Stimulated activated CD4-positive, alpha-beta T cell treated with anti-CD3 and anti-CD28 coated beads, Interleukin-15, amount 100 ng/mL, for 48 hours (primary cell): ENCODE results near the gene TXLNB.
A peak's percentile ranks its signal among the peaks of the same experiment; 100 is the strongest.

Experiments used
- DNase-seq, 2 donors: peaks; one replicate each; pipeline ENCODE4 v3.0.0-alpha.2; 2020; ENCODE audit warnings: low read depth in 2 of 2

TXLNB gene

GRCh38 chr6:139291813-139292619, at the start of gene TXLNB:
TXLNB (minus strand) TSS chr6:139291998; CDS start chr6:139288899, 3,099 bp downstream.
- peak; percentile 74 to 81 for DNase-seq

DNA sequence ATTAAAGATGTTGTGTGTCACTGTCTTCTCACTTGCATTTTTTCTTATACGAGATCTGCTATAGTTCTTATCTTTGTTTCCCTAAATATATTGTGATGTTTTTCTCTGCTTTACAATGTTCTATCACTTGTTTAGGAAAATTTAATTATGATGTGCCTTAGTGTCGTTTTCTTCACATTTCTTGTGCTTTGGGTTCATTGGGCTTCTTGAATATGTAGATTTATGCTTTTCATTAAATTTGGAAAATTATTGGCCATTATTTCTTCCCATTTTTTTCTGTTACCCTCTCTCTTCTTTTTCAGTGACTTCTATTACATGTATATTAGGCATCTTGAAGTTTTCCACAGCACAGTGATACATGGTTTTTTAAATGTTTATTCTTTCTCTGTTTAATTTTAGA, 49.3 kb upstream of the TXLNB start:
- DNase-seq = no peak

DNA sequence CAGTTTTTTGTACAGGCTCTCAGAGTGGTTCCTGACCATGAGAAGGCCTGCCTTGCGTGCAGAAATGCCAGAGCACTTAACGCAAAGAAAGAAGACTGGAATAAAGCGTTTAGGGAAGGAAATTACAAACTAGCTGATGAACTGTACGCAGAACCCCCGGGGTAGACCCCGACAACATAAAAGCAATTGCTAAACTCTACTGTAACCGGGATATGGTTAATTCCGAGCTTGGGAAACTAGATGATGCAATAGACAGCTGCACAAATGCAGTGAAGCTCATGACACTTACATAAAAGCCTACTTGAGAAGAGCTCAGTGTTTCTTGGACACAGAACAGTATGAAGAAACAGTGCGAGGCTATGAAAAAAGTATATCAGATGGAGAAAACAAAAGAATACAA, 47.0 kb upstream of the TXLNB start:
- no peak for DNase-seq

GRCh38 chr6:139337830-139338229, 46.0 kb upstream of the TXLNB start:
- no peak for DNase-seq

DNA sequence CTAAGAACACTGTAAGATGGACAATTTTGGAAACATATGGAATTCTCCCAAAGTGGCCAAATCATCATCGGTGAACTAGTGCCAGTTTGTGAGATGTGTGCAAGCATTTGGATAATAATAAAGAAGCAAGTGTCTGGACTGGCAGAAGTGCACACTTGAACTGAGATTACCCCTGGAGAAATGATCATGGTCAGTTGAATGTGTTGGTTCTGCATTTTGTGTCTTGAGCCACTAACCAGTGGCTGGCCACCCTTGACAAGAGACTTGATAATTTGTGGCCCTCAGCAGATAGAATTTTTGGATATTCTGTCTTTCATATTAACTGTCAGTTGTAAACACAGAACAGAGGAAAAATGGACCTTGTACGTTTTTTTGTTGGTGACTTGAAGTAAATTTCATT, 45.2 kb upstream of the TXLNB start:
- no peak for DNase-seq

GRCh38 chr6:139336488-139336887, 44.7 kb upstream of the TXLNB start:
- DNase-seq = no peak

GRCh38 chr6:139335447-139336210, 43.8 kb upstream of the TXLNB start:
- no peak for DNase-seq

GRCh38 chr6:139334806-139335446, 43.1 kb upstream of the TXLNB start:
- no peak for DNase-seq

DNA sequence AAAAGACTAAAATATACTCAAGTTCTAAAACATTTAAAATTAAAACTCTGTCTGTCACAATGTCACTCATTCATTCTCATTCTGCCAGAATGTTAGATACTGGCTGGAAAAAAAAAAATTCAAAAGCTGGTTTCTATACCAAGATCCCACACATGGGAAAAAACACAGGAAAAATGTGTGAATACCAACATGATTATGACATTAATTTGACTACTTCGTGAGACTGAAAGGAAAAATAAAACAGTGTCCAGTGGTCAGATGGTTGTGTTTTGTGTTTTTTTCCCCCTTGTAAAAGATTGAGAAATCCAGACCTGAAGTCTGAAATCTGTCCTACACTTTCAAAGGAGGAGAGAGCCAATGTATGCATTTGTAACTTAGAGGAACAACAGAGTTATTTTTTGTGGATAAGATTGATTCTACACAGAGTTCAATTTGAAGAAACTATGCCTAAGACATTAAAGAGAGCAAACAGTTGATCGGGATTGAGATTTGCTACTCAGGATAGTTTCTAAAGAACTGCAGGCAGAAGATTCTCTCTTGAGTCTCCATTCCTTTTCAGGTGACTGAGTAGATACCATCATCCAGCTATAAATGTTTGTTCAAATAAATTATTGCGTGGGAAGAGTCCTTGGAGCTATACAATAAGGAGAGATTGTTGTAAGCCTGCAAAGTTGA, 39.2 kb upstream of the TXLNB start:
- DNase-seq = no peak

DNA sequence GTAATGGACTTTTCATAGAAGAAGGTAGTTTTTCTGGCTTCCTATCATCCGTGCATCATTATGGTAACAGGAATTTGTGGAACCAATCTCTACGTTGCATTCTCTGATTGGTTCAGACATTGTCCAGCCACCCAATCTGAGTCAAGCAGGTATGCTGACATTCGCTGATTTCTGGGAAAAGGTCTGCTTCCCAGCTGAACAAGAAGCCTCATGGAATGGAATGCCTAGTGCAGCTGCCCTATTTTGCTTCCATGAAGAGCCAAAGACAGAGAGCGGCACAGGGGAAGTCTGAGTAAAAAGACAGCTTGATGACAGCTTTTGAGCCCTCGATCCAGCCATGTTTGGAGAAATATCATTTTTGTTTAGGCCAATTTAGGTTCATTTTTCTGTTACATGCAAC, 38.5 kb upstream of the TXLNB start:
- DNase-seq = no peak

- no peak for DNase-seq
These were observed 37.4 kb upstream of the TXLNB start for GRCh38 chr6:139329224-139329623.

DNA sequence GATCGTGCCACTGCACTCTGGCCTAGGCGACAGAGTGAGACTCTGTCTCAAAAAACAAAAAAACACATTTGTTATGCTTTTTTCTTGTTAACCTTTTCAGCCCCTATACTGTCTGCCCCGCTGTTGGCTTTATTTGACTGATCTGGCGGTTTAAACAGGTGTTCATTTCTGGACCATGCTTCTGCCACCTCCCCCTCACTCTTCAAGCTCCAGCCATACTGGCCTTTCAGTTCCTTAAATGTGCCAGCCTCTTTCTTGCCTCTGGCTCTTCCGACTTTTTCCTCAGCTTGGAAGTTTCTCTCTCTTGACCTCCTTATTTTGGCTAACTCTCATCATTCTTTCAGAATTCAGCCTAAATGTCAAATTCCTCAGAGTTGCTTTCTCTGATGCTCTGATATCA, 35.2 kb upstream of the TXLNB start:
- DNase-seq = no peak

DNA sequence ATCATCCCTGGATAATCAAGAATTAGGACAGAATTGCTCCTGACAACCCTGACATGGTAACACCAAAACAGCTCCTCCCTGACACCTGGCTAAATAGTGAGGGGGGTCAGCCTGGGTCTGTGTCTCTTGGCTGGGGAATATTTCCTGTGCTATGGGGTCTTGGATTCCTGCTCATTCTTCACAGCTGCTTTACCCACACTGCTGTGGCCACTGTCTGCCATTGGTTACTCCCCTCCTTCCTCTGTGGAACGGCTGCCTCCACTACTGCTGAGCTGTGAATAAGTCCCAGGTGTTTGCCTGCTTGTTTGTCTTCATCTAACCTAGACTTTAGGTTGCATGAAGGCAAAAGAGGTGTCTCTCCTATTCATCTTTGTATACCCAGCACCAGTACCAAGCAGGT, 33.9 kb upstream of the TXLNB start:
- no peak for DNase-seq

- DNase-seq = no peak
These were observed 33.3 kb upstream of the TXLNB start for GRCh38 chr6:139325125-139325524.

GRCh38 chr6:139324301-139324555, 32.4 kb upstream of the TXLNB start:
- DNase-seq = no peak

DNA sequence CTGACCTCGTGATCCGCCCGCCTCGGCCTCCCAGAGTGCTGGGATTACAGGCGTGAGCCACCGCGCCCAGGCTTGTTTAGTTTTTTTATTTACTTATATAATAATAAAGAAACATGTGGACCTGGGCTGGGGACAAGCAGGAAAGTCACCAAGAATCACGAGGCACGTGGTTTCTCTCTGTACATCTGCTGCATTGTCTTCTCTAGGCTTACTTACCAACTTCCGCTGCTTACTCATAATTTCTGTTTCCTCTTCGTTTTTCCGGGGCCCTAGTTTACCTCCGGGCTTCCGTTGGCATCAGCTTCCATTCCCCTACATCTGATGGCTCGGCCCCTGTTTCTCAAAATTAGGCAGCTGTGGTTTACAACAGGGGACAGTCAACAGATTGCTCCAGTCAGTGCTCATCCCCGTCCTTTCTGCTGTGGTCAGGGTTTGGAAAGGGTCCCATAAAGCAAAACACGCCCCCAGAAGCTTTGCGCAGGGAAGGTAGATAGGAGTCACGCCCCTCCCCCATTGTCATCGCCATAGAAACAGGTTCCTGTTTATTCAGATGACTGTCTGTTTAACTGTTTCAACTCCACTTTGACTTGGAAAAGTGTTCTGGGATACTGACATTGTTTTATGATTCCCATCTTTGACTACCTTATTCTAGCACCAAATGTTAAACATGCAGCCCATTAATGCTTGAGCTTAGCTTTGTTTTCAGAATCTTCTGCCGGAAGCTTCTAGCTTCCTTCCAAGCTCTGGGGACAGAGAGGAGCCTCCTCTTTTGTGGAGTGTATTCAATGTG, 31.9 kb upstream of the TXLNB start:
- peak; percentile 49 to 65 for DNase-seq

DNA sequence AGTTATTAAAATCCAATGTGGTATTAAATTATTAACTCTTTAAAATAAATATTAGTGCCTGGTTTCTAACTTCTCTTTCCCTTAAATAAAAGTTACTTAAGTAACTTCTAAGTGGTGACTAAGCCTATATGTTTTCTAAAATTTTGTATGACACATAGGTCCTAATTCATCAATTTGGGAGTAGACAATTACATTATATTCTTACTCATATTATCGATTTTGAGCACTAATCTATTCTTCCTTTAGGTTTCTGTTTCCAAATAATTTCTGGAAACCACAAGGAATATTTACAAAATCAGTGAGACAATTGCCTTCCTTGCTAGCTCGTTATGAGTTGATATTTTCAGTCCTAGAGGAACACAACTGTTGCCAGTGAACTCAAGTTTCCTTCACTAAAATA, 28.3 kb upstream of the TXLNB start:
- no peak for DNase-seq

DNA sequence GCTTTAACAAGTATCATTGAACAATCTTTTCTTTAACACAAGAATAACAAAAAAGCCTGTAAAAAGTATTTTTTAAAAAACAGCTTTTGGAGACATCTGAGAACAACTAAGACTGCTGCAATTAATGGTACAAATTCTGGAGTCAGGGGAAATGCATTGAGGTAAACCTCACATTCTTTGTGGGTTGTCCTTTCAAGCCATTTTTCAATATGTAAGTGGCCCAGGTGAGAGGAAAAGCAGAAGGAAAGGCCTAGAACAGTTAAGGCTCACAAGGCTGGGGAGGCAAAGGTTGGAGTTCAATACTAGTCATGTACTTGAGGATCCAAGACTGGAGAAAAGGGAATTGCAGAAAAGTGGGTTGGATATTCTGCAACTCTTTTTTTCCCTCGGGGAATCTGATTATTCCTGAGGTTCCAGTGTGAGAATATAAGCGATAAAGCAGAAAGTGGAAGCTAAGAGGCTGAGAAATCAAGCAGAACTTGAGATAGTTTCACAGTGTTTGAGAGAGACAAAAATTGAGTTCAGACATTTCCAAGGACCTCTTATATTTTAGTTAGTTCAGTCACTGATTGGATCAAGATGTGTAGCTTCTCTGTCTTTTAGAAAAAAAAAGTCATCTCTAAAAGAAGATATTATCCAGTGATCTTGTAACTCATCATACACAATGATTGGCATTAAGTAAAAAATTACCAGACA, 25.0 kb upstream of the TXLNB start:
- no peak for DNase-seq

- no peak for DNase-seq
These were observed 22.2 kb upstream of the TXLNB start for GRCh38 chr6:139313784-139314545.

DNA sequence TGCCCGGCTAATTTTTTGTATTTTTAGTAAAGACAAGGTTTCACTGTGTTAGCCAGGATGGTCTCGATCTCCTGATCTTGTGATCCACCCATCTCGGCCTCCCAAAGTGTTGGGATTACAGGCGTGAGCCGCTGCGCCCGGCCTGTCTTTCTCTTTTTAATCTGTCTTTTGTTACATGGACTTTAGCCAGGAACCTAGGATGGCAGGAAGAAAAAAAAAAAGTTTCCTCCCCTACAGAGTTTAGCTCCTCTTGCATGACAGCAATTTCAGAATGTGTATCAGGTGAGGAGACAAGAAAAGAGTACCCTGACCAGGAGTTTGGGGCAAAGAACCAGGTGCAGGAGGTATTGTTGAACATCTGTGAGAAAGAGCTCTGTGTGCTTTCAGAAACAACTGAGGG, 21.4 kb upstream of the TXLNB start:
- DNase-seq = no peak
